Fibroblast of skin of left biceps (primary cell): Measurements from ENCODE around the gene SEPTIN5.
"Not testable (repeated sequence)": the region's sequence is repeated elsewhere in the genome, so short reads cannot be mapped to it uniquely, and the experiment has no call there.

ENCODE experiments used
- DNase-seq, 2 experiments: peaks; one replicate each; pipeline ENCODE4 v3.0.0-alpha.2; 2013; ENCODE audit warnings: low read depth in 2 of 2

Gene SEPTIN5

DNA sequence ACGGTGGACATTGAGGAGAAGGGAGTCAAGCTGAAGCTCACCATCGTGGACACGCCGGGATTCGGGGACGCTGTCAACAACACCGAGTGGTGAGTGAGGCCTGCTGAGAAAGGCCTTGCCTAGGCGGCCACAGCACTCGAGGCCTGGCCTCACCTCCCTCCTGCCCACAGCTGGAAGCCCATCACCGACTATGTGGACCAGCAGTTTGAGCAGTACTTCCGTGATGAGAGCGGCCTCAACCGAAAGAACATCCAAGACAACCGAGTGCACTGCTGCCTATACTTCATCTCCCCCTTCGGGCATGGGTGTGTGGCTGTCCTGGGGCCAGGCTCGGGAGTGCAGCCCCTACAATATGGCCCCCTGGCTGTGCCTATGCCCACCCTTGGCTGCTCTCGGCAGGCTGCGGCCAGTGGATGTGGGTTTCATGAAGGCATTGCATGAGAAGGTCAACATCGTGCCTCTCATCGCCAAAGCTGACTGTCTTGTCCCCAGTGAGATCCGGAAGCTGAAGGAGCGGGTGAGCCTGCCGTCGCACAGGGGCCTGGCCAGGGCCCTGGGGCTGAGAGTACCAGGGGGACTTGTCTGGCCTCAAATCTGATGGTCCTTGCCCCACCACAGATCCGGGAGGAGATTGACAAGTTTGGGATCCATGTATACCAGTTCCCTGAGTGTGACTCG is 6.0 kb downstream of the SEPTIN5 start:
- DNase-seq: no peak

DNA sequence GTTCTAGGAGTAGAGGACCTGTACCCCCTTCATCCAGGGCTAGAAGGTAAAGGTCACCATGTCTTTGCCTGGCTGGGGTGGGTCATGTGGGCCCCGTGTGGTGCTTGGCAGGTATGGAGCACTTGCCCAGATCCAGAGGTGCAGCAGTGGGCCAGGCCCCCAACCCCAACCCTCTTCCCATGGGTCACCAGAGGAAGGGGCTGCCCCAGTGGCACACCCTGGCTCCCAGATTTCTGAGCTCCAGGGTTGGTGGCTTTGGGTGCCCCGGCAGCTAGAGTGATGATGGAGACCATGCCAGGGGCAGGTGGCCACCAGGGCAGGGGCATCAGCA is 6.7 kb downstream of the SEPTIN5 start:
- DNase-seq: no peak

DNA sequence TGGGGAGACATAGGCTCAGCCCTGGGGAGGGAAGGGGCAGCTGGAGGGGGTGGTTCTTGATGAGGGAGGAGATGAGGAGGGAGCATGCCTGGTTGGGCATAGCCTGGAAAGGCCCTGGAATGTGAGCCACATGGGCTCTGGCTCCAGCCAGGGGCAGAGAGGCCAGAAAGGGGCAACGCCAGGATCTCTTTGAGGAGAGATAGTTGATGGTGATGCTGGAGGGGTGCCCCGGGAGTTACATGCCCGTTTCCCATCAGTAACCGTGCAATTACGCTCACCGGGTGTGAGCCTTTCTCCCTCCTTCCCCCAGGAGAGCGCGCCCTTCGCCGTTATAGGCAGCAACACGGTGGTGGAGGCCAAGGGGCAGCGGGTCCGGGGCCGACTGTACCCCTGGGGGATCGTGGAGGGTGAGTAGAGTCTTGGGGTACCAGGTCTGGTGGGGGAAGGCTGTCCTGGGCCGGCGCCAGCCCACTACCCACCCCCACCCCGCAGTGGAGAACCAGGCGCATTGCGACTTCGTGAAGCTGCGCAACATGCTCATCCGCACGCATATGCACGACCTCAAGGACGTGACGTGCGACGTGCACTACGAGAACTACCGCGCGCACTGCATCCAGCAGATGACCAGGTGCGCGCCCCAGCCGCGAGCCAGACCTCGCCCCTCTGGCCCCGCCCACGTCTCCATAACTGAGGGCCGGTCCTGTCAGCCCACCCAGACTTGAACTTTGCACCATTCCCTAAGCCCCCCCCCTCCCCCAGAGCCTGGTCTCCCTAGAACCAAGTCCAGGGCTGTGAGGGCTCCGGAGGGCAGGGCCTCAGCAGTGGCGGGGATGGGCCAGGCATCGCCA is 7.3 kb downstream of the SEPTIN5 start:
- DNase-seq: no peak

DNA sequence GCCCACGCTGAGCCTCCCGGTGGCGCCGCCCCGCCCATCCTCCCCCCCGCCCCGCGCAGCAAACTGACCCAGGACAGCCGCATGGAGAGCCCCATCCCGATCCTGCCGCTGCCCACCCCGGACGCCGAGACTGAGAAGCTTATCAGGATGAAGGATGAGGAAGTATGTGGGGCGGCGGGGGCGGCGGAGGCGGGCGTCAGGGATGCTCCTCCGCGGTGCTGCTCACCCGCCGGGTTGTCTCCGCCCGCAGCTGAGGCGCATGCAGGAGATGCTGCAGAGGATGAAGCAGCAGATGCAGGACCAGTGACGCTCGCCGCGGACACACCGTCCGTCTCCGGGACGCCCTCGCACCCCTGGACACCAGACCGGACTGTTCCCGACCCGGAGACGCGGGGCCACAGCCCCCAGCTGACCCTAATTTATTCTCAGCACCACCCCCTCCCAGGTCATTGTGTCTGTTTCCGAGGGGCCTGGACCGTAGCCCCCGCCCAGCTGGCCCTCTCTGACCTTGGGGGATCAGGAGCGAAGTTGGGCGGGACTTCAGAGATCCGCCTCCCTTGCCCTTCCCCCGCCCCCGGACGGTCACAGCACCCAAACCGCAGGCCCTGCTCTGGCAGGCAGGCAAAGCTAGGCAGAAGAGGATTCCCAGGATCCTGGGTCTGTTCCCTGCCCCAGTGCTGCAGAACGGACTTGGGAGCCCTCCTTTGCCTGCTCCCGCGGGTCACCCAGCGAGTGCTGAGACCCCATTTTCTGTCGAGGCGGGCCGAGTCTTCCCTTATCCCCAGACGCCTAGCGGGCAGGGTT is 8.1 kb downstream of the SEPTIN5 start:
- no peak for DNase-seq

DNA sequence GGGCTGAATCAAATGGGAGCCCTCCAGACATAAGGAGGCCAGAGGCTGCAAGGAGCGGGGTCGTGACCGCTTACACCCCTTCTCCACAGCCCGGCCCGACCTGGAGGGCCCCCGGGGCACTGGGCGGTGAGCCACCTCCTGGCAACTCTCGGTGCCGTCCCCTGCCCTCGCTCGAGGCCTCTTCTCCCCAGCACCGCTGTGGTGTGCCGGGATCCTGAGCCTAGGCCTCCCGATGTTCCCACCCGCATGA is 8.6 kb downstream of the SEPTIN5 start:
- DNase-seq: no peak

DNA sequence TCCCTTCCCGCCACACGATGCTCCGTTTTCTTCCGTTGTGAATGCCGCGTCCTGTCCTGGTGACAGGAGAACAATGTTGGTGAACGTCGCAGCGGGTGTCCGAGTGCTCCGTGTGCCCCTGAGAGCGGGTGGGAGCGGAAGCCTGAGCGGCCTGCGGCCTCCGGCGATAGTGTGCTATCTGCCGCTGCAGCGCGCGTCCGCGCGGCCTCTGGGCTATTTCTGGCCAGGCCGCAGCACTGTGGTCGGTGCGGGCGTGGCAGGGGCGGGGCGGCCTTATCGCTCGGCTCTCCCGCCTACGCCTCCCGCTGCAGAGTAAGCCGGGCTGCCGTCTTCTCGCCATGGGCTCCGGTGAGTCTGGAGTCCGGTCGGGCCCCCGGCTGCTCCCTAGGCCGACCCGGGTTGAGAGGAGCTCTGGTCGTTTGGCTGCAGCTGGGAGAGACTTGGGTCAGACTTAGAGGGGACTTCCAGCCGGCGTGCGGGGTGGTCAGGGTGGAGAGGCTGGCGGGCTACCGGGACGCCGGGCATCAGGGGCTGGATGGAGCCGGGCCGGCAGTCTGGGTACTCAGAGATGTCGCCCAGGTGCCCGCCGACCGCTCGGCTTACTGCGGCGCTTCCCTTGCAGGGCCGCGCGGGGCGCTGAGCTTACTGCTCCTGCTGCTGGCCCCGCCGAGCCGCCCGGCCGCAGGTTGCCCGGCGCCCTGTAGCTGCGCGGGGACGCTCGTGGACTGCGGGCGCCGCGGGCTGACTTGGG is 9.1 kb downstream of the SEPTIN5 start, which contains the start of gene GP1BB:
Gene GP1BB, plus strand, starts transcription at position 308 of the 751 bp plus-strand sequence. Its CDS starts 31 bp downstream, at position 339.
- no peak for DNase-seq

DNA sequence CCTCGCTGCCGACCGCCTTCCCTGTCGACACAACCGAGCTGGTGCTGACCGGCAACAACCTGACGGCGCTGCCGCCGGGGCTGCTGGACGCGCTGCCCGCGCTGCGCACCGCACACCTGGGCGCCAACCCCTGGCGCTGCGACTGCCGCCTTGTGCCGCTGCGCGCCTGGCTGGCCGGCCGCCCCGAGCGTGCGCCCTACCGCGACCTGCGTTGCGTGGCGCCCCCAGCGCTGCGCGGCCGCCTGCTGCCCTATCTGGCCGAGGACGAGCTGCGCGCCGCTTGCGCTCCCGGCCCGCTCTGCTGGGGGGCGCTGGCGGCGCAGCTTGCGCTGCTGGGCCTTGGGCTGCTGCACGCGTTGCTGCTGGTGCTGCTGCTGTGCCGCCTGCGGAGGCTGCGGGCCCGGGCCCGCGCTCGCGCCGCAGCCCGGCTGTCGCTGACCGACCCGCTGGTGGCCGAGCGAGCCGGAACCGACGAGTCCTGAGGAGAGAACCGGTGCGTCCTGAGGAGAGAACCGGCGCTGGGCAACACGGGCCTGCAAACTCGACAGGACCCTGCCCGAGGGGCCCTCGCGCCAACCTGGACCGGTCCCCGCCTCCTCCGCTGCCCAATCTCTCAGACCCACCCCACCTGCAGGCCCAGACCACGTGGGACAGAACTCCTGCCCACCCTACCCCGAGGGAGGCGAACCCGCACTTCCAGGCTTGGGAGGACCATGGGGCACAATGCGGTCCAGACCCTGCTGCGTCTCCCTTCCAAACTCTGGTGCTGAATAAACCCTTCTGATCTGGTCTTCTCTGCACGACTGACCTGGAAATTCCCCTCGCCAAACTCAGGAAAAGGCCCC is 9.9 kb downstream of the SEPTIN5 start:
- DNase-seq: no peak

DNA sequence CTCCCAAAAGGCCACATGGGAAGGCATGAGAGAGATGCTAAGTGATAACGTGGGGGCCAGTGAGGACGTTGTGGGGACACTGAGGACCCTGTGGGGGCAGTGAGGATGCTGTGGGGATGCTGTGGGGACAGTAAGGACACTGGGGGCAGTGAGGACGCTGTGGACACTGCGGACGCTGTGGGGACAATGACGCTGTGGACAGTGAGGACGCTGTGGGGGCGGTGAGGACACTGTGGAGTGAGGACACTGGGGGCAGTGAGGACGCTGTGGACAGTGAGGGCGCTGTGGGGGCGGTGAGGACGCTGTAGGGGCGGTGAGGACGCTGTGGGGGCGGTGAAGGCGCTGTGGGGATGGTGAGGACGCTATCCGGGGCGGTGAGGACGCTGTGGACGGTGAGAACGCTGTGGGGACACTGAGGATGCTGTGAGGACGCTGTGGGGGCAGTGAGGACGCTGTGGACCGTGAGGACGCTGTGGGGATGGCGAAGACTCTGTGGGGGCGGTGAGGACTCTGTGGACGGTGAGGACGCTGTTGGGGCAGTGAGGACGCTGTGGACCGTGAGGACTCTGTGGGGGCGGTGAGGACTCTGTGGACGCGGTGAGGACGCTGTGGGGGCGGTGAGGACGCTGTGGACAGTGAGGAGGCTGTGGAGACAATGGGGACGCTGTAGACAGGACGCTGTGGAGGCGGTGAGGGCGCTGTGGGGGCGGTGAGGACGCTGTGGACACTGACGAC is 10.8 kb downstream of the SEPTIN5 start:
- no peak for DNase-seq

DNA sequence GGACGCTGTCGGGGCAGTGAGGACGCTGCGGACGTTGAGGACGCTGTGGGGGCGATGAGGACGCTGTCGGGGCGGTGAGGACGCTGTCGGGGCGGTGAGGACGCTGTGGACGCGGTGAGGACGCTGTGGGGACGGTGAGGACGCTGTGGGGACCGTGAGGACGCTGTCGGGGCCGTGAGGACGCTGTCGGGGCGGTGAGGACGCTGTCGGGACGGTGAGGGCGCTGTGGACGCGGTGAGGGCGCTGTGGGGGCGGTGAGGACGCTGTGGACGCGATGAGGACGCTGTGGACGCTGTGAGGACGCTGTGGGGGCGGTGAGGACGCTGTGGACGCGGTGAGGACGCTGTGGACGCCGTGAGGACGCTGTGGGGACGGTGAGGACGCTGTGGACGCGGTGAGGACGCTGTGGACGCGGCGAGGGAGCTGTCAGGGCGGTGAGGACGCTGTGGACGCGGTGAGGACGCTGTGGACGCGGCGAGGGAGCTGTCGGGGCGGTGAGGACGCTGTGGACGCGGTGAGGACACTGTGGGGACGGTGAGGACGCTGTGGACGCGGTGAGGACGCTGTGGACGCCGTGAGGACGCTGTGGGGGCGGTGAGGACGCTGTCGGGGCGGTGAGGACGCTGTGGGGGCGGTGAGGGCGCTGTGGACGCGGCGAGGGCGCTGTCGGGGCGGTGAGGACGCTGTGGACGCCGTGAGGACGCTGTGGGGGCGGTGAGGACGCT is 11.9 kb downstream of the SEPTIN5 start:
- not testable (repeated sequence) for DNase-seq

DNA sequence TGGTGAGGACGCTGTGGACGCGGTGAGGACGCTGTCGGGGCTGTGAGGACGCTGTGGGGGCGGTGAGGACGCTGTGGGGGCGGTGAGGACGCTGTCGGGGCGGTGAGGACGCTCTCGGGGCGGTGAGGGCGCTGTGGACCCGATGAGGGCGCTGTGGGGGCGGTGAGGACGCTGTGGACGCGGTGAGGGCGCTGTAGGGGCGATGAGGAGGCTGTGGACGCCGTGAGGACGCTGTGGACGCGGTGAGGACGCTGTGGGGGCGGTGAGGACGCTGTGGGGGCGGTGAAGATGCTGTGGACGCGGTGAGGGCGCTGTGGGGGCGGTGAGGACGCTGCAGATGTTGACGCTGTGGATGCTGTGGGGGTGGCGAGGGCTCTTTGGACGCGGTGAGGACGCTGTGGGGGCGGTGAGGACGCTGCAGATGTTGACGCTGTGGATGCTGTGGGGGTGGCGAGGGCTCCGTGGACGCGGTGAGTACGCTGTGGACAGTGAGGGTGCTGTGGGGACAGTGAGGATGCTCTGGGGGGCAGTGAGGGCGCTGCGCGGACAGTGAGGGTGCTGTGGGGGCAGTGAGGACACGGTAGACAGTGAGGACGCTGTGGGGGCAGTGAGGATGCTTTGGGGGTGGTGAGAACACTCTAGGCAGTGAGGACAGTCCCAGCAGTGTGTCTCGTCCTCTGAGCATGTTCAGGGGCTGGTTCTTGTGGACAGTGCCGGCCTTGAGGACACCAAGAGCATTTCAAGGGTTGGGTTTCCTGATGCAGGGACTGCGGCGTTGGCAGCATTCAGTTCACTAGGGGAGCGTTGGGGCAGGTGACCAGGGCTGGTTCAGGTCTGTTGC is 13.2 kb downstream of the SEPTIN5 start:
- DNase-seq: no peak

DNA sequence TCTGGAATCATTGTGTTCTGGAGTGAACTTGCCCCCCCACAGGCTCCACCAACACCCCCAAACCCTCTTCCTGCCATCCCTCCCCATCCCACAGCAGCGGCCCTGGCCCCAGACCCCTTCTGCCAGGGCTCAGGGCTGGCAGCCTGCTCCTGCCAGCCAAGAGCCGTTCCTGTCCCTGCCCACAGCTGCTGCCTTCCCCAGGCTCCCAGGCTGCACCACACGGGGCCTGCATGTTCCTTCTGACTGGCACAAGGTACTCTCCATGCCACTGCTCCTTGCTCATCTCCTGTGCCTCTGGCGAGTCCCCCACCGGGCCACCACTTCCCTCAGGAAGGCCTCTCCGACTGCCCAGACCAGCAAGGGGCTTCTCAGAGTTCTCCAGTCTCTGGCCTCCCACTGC is 14.0 kb downstream of the SEPTIN5 start:
- DNase-seq: no peak

DNA sequence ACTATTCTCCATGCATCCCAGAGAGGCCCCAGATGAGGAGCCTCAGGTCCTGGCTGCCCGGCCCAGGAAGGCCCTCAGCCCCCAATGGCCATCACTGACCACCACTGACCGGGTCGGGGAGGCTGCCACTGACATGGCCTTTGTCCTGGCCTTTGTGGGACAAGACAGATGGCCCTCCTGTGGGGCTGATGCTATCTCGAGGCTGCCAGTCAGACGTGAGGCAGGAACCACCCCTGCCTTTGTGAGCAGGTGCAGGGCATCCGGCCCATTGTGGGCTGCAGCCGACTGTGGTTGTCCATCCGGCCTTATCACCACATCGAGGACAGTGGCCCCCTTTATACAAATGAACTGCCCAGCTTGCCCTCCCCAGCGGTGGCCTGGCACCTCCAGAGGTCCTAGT is 14.5 kb downstream of the SEPTIN5 start:
- no peak for DNase-seq

DNA sequence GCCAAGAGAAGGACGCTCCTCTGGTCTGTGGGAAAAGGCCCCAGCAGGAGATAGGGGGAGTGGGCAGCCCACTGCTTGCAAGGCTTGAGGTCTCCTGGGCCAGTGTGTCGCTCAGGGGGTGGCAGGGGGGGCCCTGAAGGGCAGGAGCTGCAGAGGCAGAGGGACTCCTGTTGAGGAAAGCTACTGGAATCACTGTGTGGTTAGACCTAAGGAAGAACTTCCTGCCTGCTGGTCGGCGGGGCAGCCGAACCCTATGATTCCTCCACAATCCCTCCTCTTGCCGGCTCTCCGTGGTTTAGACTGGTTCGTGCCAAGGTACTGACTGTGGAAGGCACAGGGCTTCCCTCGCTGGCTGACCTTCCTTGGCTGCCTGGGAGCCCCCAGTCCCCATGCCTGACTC is 15.2 kb downstream of the SEPTIN5 start:
- no peak for DNase-seq

DNA sequence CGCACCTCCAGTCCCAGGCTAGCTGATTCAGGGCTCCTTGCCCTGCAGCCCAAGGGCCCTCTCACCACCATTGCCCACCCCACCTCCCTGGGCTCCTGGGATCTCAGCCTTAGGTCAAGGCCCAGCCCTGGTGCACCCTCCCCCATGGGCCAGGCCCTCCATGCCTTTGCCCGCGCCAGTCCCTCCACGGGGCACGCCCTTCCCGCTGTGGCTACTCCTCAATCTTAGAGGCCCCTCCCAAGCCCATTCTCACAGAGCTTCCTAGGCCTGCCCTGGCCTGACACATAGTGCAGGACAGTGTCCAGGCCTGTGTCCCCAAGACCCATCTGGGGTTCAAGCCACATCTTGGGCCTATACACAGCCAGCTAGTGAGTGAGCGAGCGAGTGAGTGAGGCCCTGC is 15.9 kb downstream of the SEPTIN5 start:
- DNase-seq: no peak

DNA sequence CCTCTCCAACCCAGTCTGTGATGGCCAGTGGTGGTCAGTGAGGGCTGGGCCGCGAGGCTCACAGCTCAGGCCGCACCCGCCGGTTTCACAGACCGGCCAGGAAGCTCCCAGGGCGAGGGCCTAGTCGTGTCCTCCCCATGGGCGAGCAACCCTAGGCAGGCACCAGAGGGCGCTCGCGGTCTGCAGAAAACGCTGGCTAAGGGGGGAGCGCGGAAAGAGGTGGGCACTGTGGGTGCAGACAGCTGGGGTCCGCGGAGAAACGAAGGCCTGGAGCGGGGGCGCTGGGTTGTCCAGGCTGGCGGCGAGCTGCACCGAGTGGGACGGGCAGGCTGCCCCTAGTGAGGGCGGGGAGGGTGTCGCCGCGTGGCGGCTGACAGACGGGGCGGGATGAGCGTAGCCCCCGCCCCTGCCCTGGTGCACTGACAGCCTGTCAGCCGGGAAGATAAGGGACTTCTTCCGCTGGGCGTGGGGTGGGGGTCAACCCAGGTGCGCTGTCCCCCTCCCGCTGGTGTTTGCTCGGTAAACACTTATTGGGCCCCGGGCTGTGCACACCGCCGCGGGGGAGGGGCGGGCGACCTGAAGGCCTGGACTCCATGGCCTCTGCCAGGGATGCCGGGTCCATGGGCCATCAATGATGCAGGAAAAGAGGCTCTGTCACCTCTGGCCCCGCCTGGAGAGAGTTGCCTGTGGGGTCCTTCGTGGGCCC is 16.5 kb downstream of the SEPTIN5 start:
- peak in 1 of 2 experiments; percentile 24 for DNase-seq

DNA sequence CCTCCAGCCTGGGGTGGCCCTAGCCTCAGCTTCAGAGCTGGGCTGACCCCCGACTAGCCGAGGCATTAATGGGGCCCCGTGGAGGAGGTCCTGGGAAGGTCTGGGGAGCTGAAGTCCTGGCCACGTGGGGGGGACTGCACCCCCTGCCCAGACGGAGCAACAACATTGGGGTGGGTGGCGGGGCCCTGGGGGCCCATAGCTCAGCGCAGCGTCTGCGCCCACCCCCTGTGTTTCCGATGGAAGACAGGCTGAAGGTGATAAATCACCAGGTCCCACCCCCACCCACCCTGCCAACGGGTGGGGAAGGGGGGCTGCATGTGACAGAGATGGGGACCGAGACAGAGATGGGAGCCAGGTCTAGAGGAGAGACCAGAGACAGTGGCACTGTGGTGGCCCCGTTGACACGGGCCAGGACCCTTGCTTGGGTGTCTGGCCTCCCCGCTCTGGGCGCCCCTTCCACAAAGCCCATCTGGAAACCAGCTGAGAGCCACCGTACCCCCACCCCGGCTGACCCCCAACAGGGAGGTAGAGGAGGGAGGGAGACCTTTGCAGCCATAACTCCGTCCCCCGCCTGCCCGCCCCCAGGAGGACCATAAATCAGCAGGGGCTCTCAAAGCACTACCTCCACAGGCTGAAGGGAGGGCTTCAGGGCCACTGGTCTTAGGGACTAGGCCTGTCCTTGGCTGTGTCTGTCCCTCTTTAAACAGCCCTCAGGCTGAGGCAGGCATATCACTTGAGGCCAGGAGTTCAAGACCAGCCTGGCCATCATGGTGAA is 17.2 kb downstream of the SEPTIN5 start:
- DNase-seq: no peak

DNA sequence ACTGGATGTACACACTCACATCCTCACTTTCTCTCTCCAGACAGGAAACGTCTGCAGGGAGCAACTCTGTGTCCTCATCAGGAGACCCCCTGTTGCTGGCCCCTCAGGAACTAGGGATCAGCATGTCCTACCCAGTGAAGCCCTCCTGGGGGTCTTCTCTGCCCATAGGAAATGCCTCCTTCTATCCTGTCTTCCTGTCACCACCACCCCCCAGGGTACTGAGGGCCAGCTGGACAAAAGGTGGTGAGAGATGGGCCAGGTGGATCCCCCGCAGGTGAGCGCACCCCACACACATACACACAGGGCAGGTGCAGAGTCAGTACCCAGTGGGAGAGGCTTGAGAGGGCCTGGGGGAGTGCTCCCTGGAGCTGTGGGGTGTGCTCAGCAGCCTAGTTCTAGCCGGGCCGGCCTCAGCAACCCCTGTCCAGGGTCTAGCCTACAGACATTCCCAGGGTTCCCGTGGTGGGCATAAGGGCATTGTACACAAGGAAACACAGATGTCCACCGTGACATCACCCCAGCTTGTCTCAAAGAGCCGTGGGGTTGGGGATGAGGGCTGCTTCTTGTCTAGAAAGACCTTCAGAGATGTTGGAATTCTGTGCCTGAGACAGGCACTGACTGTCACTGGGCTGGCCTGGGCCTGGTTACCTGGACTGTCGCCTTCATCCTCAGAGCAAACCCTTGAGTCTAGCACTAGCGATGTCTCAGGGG is 18.3 kb downstream of the SEPTIN5 start:
- no peak for DNase-seq
